AG10803 (cell line): ENCODE measurements around the gene CLK1.

Experiments used
- DNase-seq: peaks from one replicate; pipeline ENCODE4 v3.0.0; 2010; ENCODE audit warnings: low read depth
- H3K4me3 ChIP-seq: 2 replicates; pipeline ENCODE4 v1.5.1; 2011; ENCODE audit warnings: mild to moderate bottlenecking, low read length, control low read depth
- CTCF ChIP-seq: conservative IDR thresholded peaks from 2 replicates; pipeline ENCODE4 v1.5.1; 2011; ENCODE audit warnings: mild to moderate bottlenecking, low read length, control low read depth, inconsistent platforms

CLK1 gene

GRCh38 chr2:200863782-200864175 is 679 bp downstream of the CLK1 start:
- no peak for TF ChIP-seq CTCF
- DNase-seq, result no peak
- H3K4me3 ChIP-seq, result peak overlapping the region; percentile 96

GRCh38 chr2:200862532-200863000 is 1.9 kb downstream of the CLK1 start:
- TF ChIP-seq CTCF, result no peak
- DNase-seq, result peak; percentile 43
- H3K4me3 ChIP-seq, result peak overlapping the region; percentile 96

DNA sequence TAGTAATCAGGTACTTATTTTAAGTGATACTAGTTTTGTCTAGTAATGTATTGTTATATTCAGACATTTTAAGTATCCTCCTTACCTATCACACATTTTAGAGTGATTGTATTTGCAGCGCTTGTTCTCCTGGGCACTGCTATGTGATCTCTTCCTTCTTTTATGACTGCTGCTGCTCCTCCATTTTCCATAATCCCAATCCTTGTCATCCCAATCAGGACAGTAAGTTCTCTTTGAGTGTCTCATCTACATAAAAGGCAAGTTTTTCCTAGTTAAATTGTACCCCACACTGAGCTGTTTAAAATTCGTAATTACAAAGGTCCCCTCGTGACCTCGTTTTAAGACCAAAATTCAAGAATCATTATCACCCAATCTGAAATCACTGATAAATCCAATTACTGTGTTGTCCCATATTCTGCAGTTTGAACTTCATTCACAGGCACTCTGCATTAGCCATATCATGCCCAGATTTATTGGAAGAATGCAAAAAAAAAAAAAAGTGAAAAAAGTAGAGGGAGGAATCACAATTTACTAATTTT is 2.8 kb downstream of the CLK1 start:
- no peak for DNase-seq
- peak overlapping the region; percentile 96 for H3K4me3 ChIP-seq
- no peak for TF ChIP-seq CTCF

- peak; percentile 60 for DNase-seq
- TF ChIP-seq CTCF, result no peak
- H3K4me3 ChIP-seq, result peak overlapping the region; percentile 96
These were observed 4.2 kb downstream of the CLK1 start for GRCh38 chr2:200860092-200860795.

DNA sequence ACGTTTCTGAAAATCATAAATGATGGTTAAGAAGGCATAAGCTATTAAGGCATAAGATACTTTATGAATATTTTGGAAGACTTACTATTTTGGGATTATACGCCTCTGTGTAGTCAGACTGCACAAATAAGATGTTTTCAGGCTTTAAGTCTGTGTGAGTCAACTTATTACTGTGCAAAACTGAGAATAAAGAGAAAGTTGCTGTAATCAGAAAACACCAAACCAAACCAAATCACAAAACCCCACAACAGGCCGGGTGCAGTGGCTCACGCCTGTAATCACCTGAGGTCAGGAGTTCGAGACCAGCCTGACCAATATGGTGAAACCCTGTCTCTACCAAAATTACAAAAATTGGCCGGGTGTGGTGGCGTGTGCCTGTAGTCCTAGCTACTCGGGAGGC is 7.7 kb downstream of the CLK1 start:
- no peak for TF ChIP-seq CTCF
- no peak overlapping the region for H3K4me3 ChIP-seq
- no peak for DNase-seq

GRCh38 chr2:200852605-200853004 is 11.9 kb downstream of the CLK1 start:
- TF ChIP-seq CTCF, result no peak
- DNase-seq, result no peak

More at GRCh38 chr2:200852605-200853004, 11.9 kb downstream of the CLK1 start:
- H3K4me3 ChIP-seq, result no peak overlapping the region
